Measurements from ENCODE around the gene FAM120B. TPM values are rescaled to one million over a fixed set of nuclear protein-coding genes. Genes with fewer than 3 reads are reported as not detected.

FAM120B gene
- polyA plus RNA-seq, 1 donor, result 27.7 TPM

- Histone ChIP-seq H3K4me3 (ENCODE audit: low read length) (no peak overlapping the region), H3K4me1 (ENCODE audit: control insufficient read depth, insufficient read depth, low read length) (no peaks in the 10 kb centered on the region), H3K27ac (ENCODE audit: low read length) (no peak overlapping the region), H3K9me3 (ENCODE audit: control insufficient read depth, low read depth, low read length) (peaks cover 5% of the 10 kb centered on the region), H3K27me3 (ENCODE audit: control insufficient read depth, insufficient read depth, low read length) (peaks cover 3% of the 10 kb centered on the region), H3K36me3 (ENCODE audit: control insufficient read depth, insufficient read depth, low read length) (no peaks in the 10 kb centered on the region)
- 88% methylated on average over 3 of the region's 32 CpGs for WGBS (ENCODE audit: insufficient coverage, low lambda C conversion rate)
- no peak for DNase-seq
Measured at GRCh38 chr6:170449835-170450753, 143.5 kb downstream of the FAM120B start.

GRCh38 chr6:170450916-170451761, 144.6 kb downstream of the FAM120B start:
- no CpG with 5 or more reads among the region's 20 CpGs for WGBS (ENCODE audit: insufficient coverage, low lambda C conversion rate)
- H3K27me3 ChIP-seq (ENCODE audit: control insufficient read depth, insufficient read depth, low read length), result peaks cover 3% of the 10 kb centered on the region
- H3K27ac ChIP-seq (ENCODE audit: low read length), result no peak overlapping the region
- peaks cover 5% of the 10 kb centered on the region for H3K9me3 ChIP-seq (ENCODE audit: control insufficient read depth, low read depth, low read length)
- H3K4me3 ChIP-seq (ENCODE audit: low read length), result no peak overlapping the region
- DNase-seq, result no peak
- no peaks in the 10 kb centered on the region for H3K4me1 ChIP-seq (ENCODE audit: control insufficient read depth, insufficient read depth, low read length)
- H3K36me3 ChIP-seq (ENCODE audit: control insufficient read depth, insufficient read depth, low read length), result no peaks in the 10 kb centered on the region

- no peaks in the 10 kb centered on the region for H3K4me1 ChIP-seq (ENCODE audit: control insufficient read depth, insufficient read depth, low read length)
- H3K9me3 ChIP-seq (ENCODE audit: control insufficient read depth, low read depth, low read length), result peaks cover 5% of the 10 kb centered on the region
- WGBS (ENCODE audit: insufficient coverage, low lambda C conversion rate), result no CpG with 5 or more reads among the region's 20 CpGs
- H3K27ac ChIP-seq (ENCODE audit: low read length), result no peak overlapping the region
- no peak overlapping the region for H3K4me3 ChIP-seq (ENCODE audit: low read length)
- peaks cover 3% of the 10 kb centered on the region for H3K27me3 ChIP-seq (ENCODE audit: control insufficient read depth, insufficient read depth, low read length)
- no peaks in the 10 kb centered on the region for H3K36me3 ChIP-seq (ENCODE audit: control insufficient read depth, insufficient read depth, low read length)
- no peak for DNase-seq
Measured at GRCh38 chr6:170451762-170452651, 145.4 kb downstream of the FAM120B start.

GRCh38 chr6:170452767-170453545, 146.4 kb downstream of the FAM120B start:
- 53% methylated on average over 2 of the region's 8 CpGs for WGBS (ENCODE audit: insufficient coverage, low lambda C conversion rate)
- no peaks in the 10 kb centered on the region for H3K36me3 ChIP-seq (ENCODE audit: control insufficient read depth, insufficient read depth, low read length)
- H3K4me1 ChIP-seq (ENCODE audit: control insufficient read depth, insufficient read depth, low read length), result no peaks in the 10 kb centered on the region
- DNase-seq, result no peak
- peaks cover 3% of the 10 kb centered on the region for H3K27me3 ChIP-seq (ENCODE audit: control insufficient read depth, insufficient read depth, low read length)
- no peak overlapping the region for H3K27ac ChIP-seq (ENCODE audit: low read length)
- no peak overlapping the region for H3K4me3 ChIP-seq (ENCODE audit: low read length)
- peaks cover 5% of the 10 kb centered on the region for H3K9me3 ChIP-seq (ENCODE audit: control insufficient read depth, low read depth, low read length)

- H3K4me1 ChIP-seq (ENCODE audit: control insufficient read depth, insufficient read depth, low read length), result no peaks in the 10 kb centered on the region
- no peak overlapping the region for H3K27ac ChIP-seq (ENCODE audit: low read length)
- H3K9me3 ChIP-seq (ENCODE audit: control insufficient read depth, low read depth, low read length), result peaks cover 5% of the 10 kb centered on the region
- peaks cover 3% of the 10 kb centered on the region for H3K27me3 ChIP-seq (ENCODE audit: control insufficient read depth, insufficient read depth, low read length)
- H3K4me3 ChIP-seq (ENCODE audit: low read length), result no peak overlapping the region
- no CpG with 5 or more reads among the region's 26 CpGs for WGBS (ENCODE audit: insufficient coverage, low lambda C conversion rate)
- no peaks in the 10 kb centered on the region for H3K36me3 ChIP-seq (ENCODE audit: control insufficient read depth, insufficient read depth, low read length)
- DNase-seq, result no peak
Measured at GRCh38 chr6:170453586-170454511, 147.3 kb downstream of the FAM120B start.

GRCh38 chr6:170454512-170455285, 148.1 kb downstream of the FAM120B start:
- Histone ChIP-seq H3K4me1 (ENCODE audit: control insufficient read depth, insufficient read depth, low read length) (no peaks in the 10 kb centered on the region), H3K27ac (ENCODE audit: low read length) (no peak overlapping the region), H3K36me3 (ENCODE audit: control insufficient read depth, insufficient read depth, low read length) (no peaks in the 10 kb centered on the region), H3K4me3 (ENCODE audit: low read length) (no peak overlapping the region), H3K9me3 (ENCODE audit: control insufficient read depth, low read depth, low read length) (peaks cover 5% of the 10 kb centered on the region), H3K27me3 (ENCODE audit: control insufficient read depth, insufficient read depth, low read length) (peaks cover 6% of the 10 kb centered on the region)
- WGBS (ENCODE audit: insufficient coverage, low lambda C conversion rate), result 84% methylated on average over 2 of the region's 18 CpGs
- no peak for DNase-seq

GRCh38 chr6:170455335-170455979, 148.9 kb downstream of the FAM120B start:
- no CpG with 5 or more reads among the region's 26 CpGs for WGBS (ENCODE audit: insufficient coverage, low lambda C conversion rate)
- H3K4me1 ChIP-seq (ENCODE audit: control insufficient read depth, insufficient read depth, low read length), result no peaks in the 10 kb centered on the region
- DNase-seq, result no peak

GRCh38 chr6:170456334-170456733, 149.8 kb downstream of the FAM120B start:
- no CpG with 5 or more reads among the region's 9 CpGs for WGBS (ENCODE audit: insufficient coverage, low lambda C conversion rate)
- H3K27ac ChIP-seq (ENCODE audit: low read length), result no peak overlapping the region
- DNase-seq, result no peak

More at GRCh38 chr6:170455335-170455979, 148.9 kb downstream of the FAM120B start:
- Histone ChIP-seq H3K4me3 (ENCODE audit: low read length) (no peak overlapping the region), H3K27ac (ENCODE audit: low read length) (no peak overlapping the region), H3K36me3 (ENCODE audit: control insufficient read depth, insufficient read depth, low read length) (no peaks in the 10 kb centered on the region), H3K9me3 (ENCODE audit: control insufficient read depth, low read depth, low read length) (peaks cover 5% of the 10 kb centered on the region), H3K27me3 (ENCODE audit: control insufficient read depth, insufficient read depth, low read length) (peaks cover 11% of the 10 kb centered on the region)

More at GRCh38 chr6:170456334-170456733, 149.8 kb downstream of the FAM120B start:
- H3K27me3 ChIP-seq (ENCODE audit: control insufficient read depth, insufficient read depth, low read length), result peaks cover 13% of the 10 kb centered on the region
- no peak overlapping the region for H3K4me3 ChIP-seq (ENCODE audit: low read length)
- no peaks in the 10 kb centered on the region for H3K36me3 ChIP-seq (ENCODE audit: control insufficient read depth, insufficient read depth, low read length)
- H3K9me3 ChIP-seq (ENCODE audit: control insufficient read depth, low read depth, low read length), result peaks cover 5% of the 10 kb centered on the region
- no peaks in the 10 kb centered on the region for H3K4me1 ChIP-seq (ENCODE audit: control insufficient read depth, insufficient read depth, low read length)

Measured in large intestine (tissue), 3 donors.